ENCODE measurements around the gene CAMKMT.

GRCh38 chr2:44542520-44542919 is 180.8 kb downstream of the CAMKMT start:
- no peak for TF ChIP-seq CTCF (IDR thresholded peaks at IDR 0.05)
- TF ChIP-seq POLR2AphosphoS5 (IDR thresholded peaks at IDR 0.05): no peak
